Measurements from ENCODE around the gene NKD1.

The NKD1 gene

GRCh38 chr16:50559804-50560514 is 11.8 kb downstream of the NKD1 start:
- no peak for DNase-seq (ENCODE audit: extremely low read depth, low read depth)
- TF ChIP-seq, protein P1, sequence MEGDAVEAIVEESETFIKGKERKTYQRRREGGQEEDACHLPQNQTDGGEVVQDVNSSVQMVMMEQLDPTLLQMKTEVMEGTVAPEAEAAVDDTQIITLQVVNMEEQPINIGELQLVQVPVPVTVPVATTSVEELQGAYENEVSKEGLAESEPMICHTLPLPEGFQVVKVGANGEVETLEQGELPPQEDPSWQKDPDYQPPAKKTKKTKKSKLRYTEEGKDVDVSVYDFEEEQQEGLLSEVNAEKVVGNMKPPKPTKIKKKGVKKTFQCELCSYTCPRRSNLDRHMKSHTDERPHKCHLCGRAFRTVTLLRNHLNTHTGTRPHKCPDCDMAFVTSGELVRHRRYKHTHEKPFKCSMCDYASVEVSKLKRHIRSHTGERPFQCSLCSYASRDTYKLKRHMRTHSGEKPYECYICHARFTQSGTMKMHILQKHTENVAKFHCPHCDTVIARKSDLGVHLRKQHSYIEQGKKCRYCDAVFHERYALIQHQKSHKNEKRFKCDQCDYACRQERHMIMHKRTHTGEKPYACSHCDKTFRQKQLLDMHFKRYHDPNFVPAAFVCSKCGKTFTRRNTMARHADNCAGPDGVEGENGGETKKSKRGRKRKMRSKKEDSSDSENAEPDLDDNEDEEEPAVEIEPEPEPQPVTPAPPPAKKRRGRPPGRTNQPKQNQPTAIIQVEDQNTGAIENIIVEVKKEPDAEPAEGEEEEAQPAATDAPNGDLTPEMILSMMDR (IDR thresholded peaks at IDR 0.05; ENCODE audit: low read depth, low read length): no peak

- TF ChIP-seq, protein P1 (IDR thresholded peaks at IDR 0.05; ENCODE audit: low read depth, low read length): no peak
- DNase-seq (ENCODE audit: extremely low read depth, low read depth): no peak
Measured at GRCh38 chr16:50560903-50561863, 13.0 kb downstream of the NKD1 start.

GRCh38 chr16:50562657-50563056 is 14.5 kb downstream of the NKD1 start:
- DNase-seq (ENCODE audit: extremely low read depth, low read depth): no peak
- TF ChIP-seq, protein P1 (IDR thresholded peaks at IDR 0.05; ENCODE audit: low read depth, low read length): no peak

DNA sequence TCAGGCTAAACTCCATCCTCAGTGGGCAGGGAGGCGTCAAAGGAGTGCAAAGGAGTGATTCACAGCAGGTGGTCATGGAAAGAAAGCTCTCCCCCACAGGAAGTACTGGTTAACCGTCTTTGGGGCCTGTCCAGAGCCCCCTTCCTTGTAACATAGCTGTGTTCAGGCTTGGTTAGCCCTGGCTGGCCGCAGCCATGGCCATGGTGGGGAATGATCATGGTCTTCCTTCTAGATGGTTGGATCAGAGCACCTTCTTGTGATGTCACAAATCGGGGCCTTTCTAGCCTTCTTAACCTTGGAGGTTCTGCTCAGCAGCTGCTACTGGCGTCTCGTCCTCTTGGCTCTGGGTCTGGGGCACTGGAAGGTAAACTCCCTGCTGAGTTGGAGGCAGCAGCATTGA is 15.8 kb downstream of the NKD1 start:
- TF ChIP-seq, protein P1 (IDR thresholded peaks at IDR 0.05; ENCODE audit: low read depth, low read length): no peak
- DNase-seq (ENCODE audit: extremely low read depth, low read depth): no peak

GRCh38 chr16:50565428-50565827 is 17.2 kb downstream of the NKD1 start:
- TF ChIP-seq, protein P1 (IDR thresholded peaks at IDR 0.05; ENCODE audit: low read depth, low read length): no peak
- DNase-seq (ENCODE audit: extremely low read depth, low read depth): no peak

DNA sequence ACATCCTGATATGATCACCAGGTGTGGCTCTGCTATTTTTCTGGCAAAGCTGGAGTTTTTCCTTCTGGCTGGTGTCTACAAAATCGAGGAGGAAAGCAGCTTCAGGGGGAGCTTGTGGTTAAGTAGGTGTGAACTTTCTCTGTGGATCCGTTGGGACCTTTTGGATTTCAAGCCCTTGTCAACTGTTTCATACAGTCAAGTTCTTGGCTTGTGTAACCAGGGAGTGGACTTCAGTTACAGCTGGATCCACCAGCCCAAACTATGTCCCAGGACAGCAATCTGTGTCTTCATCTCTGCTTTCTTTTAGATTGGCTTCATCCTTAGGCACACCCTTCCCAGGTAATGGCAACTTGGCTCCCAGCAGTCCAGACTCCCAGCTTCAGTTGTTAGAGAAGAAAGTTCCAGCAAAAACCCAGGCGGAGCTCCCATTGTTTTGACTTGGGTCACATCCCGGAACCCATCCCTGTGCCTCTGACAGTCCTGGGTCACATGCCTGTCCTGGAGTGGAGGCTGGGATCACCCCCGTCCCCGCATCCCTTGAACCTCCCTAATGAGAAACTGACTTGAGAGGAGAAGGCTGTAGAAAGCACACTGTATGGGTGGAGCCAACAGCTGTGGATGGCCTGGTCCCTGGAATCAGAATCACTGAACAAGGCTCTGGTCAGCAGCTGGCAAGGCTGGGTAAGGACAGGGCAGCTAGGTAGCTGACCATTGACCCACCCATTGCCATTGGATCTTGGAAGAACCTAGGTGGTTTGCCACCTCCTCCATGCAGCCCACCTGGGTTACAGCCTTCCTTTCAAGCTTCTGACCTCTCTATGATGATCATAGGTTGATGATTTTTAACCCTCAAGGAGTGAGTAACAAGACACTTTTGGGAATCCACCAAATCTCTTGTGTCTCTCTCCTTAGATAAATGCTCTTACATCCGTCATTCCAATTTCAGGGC is 18.1 kb downstream of the NKD1 start:
- TF ChIP-seq, protein P1 (IDR thresholded peaks at IDR 0.05; ENCODE audit: low read depth, low read length): no peak

More for the DNA sequence above, 18.1 kb downstream of the NKD1 start:
- DNase-seq (ENCODE audit: extremely low read depth, low read depth): no peak
